Measurements from ENCODE around the gene OR2C3.
"Not testable (repeated sequence)": the region's sequence is repeated elsewhere in the genome, so short reads cannot be mapped to it uniquely, and the experiment has no call there.

OR2C3 gene

GRCh38 chr1:247517795-247518612 is 18.2 kb downstream of the OR2C3 start:
- DNase-seq = no peak

- no peak for DNase-seq
These were observed 29.4 kb downstream of the OR2C3 start for GRCh38 chr1:247506831-247507230.

GRCh38 chr1:247500865-247501264 is 35.4 kb downstream of the OR2C3 start:
- DNase-seq = no peak

GRCh38 chr1:247496581-247497285 is 39.5 kb downstream of the OR2C3 start:
- no peak for DNase-seq

- DNase-seq = no peak
These were observed 41.5 kb downstream of the OR2C3 start for GRCh38 chr1:247494767-247495166.

- no peak for DNase-seq
These were observed 43.1 kb downstream of the OR2C3 start for GRCh38 chr1:247493106-247493505.

GRCh38 chr1:247491328-247491727 is 44.9 kb downstream of the OR2C3 start:
- no peak for DNase-seq

- peak; percentile 5 for DNase-seq
These were observed 49.2 kb downstream of the OR2C3 start for GRCh38 chr1:247487057-247487456.

- DNase-seq = no peak
These were observed 53.5 kb downstream of the OR2C3 start for GRCh38 chr1:247482747-247483146.

GRCh38 chr1:247476328-247477058 is 59.7 kb downstream of the OR2C3 start:
- DNase-seq = not testable (repeated sequence)

- no peak for DNase-seq
These were observed 60.4 kb downstream of the OR2C3 start for GRCh38 chr1:247475793-247476192.

All from activated effector memory CD4-positive, alpha-beta T cell treated with Interleukin-2 at 50 U/mL for 16 hours (primary cell).